Measurements from ENCODE around the gene NCR2. TPM values are rescaled to one million over a fixed set of nuclear protein-coding genes. Genes with fewer than 3 reads are reported as not detected.

The NCR2 gene
- total and polyA plus RNA-seq, 10 donors = not detected

DNA sequence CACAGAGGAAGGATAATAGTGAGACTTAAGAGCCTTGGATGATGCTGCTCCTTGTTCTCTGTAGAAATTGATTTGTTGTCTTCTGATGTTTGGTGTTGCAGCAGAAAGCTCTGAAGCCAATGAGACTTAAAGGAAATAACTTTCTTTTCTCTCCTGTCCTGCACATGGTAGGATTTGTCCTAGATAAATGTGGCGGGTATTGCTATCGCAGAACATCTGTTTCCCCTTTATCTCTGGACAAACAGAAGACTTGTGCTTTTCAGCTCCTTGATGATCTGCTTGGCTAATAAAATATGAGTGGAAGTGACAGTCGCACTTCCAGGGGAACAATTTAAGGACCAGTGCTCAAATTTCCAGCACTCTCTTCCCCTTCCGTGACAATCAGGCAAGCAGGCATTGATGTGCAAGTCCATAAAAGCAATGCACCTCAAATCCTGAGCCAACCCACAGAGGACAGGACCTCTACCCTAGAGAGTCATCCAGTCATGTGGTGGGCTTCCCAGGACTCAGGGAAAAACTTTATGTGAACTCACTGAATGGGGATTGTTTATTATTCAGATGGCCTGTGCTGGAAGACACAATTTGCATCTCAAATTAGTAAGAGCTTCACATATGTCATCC, 9.9 kb upstream of the NCR2 start:
- no peak for TF ChIP-seq POLR2AphosphoS5 (IDR thresholded peaks at IDR 0.05)
- TF ChIP-seq, protein P1, sequence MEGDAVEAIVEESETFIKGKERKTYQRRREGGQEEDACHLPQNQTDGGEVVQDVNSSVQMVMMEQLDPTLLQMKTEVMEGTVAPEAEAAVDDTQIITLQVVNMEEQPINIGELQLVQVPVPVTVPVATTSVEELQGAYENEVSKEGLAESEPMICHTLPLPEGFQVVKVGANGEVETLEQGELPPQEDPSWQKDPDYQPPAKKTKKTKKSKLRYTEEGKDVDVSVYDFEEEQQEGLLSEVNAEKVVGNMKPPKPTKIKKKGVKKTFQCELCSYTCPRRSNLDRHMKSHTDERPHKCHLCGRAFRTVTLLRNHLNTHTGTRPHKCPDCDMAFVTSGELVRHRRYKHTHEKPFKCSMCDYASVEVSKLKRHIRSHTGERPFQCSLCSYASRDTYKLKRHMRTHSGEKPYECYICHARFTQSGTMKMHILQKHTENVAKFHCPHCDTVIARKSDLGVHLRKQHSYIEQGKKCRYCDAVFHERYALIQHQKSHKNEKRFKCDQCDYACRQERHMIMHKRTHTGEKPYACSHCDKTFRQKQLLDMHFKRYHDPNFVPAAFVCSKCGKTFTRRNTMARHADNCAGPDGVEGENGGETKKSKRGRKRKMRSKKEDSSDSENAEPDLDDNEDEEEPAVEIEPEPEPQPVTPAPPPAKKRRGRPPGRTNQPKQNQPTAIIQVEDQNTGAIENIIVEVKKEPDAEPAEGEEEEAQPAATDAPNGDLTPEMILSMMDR (IDR thresholded peaks at IDR 0.05 in 8 of 11, conservative IDR thresholded peaks at IDR 0.05 in 3 of 11) = no peak
- TF ChIP-seq POLR2A (IDR thresholded peaks at IDR 0.05) = no peak
- no peak overlapping the region for H3K4me3 ChIP-seq
- intact Hi-C loops (cut with DNase I; ENCODE audit: low total_unique reads) = no loop called here
- no peak for DNase-seq
- WGBS, 5 donors = 48 to 82% (median 65%) methylated on average over 4 of the region's 4 CpGs
- no peaks in the 10 kb centered on the region for H3K4me1 ChIP-seq
- no peaks in the 10 kb centered on the region for H3K36me3 ChIP-seq
- H3K9me3 ChIP-seq = no peaks in the 10 kb centered on the region
- peaks cover 0 to 24% (median 9%) of the 10 kb centered on the region in 7 donors for H3K27me3 ChIP-seq (replicated peaks in 1 of 7)
- no peak overlapping the region for H3K27ac ChIP-seq

DNA sequence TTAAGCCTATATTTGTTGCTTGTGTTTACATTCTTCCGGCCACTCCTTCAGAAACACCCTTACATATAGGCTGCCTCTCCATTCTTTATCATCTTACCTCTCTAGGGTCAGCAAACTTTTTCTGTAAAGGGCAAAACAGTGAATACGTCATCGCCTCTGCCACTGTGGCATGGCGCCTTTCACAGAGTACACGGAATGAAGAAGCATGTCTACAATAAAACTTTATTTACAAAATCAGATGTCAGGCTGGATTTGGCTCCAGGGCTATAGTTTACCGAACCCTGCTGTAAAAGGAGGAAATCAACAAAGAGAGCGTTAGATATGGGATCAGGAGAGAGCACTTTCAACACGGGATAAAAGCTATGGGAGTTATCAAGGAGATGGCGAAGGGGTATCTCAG, 9.3 kb upstream of the NCR2 start:
- H3K4me3 ChIP-seq = no peak overlapping the region
- WGBS, 5 donors = 75 to 87% (median 79%) methylated on average over 9 of the region's 9 CpGs
- no peak overlapping the region for H3K27ac ChIP-seq
- DNase-seq = no peak
- peaks cover 0 to 24% (median 9%) of the 10 kb centered on the region in 7 donors for H3K27me3 ChIP-seq (replicated peaks in 1 of 7)
- no peaks in the 10 kb centered on the region for H3K4me1 ChIP-seq
- H3K9me3 ChIP-seq = no peaks in the 10 kb centered on the region
- TF ChIP-seq POLR2AphosphoS5 (IDR thresholded peaks at IDR 0.05) (no peak), POLR2A (IDR thresholded peaks at IDR 0.05) (no peak)
- TF ChIP-seq, protein P1 (IDR thresholded peaks at IDR 0.05 in 8 of 11, conservative IDR thresholded peaks at IDR 0.05 in 3 of 11) = no peak
- H3K36me3 ChIP-seq = no peaks in the 10 kb centered on the region
- intact Hi-C loops (cut with DNase I; ENCODE audit: low total_unique reads) = no loop called here

DNA sequence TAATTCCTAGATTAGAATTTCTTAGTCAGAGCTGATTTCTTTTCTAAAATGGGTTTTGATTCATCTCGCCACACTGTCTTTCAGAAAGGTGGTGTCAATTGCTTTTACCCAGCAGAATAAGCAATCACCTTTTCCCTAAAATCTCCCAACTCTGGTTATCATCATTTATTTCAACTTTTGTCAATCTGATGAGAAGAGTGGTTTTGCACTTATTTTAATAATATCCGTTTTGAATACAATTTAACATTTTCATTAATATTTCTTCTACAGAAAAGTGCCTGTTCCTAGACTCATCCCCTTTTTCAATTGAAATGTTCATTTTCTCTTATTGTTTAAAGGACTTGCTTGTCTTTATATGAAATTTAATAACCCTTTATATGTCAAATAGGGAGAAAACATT, 8.2 kb upstream of the NCR2 start:
- no peaks in the 10 kb centered on the region for H3K36me3 ChIP-seq
- no peaks in the 10 kb centered on the region for H3K9me3 ChIP-seq
- WGBS, 5 donors = 82 to 95% (median 84%) methylated on average over 2 of the region's 2 CpGs
- H3K27ac ChIP-seq = no peak overlapping the region
- H3K4me3 ChIP-seq = no peak overlapping the region
- no peak for TF ChIP-seq POLR2AphosphoS5 (IDR thresholded peaks at IDR 0.05)
- intact Hi-C loops (cut with DNase I; ENCODE audit: low total_unique reads) = no loop called here
- peaks cover 0 to 24% (median 9%) of the 10 kb centered on the region in 7 donors for H3K27me3 ChIP-seq (replicated peaks in 1 of 7)
- DNase-seq = no peak
- H3K4me1 ChIP-seq = peaks cover 0 to 4% (median 1%) of the 10 kb centered on the region in 6 donors

DNA sequence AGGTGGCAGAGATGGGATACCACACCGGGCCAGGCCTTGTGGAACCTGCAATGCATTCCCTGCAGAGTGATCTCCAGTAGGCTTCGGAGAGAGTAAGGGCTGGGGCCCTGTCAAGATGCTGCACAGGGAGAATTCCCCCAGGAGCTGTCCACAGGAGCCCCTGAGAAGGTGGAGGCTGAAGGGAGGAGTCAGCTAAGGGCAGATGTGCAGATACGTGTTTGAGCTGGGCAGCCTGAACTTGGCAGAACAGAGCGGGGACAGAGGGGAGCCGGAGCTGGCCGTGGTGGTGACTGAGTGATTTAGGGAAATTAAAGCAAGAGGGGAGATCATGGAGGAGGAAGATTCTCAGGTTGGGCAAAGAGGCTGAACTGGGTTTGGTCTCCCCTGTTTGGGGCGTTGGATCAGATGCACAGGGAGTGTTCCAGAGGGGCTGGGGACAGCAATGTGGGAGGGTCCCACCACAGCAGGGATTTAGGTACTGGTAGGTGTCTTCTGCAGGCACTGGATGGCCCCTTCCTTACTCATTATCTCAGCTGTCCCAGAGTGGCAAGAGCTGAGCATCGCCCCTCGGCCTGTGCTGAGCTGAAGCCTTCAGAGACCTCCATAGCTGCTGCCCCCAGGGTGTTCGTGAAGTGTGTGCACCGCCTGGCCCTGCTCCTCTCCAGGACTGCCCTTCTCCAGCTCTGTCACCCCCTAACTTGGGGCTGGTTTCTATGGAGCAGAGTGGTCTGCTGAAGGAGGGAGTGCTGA, 3.8 kb upstream of the NCR2 start:
- H3K4me3 ChIP-seq = no peak overlapping the region
- no peak overlapping the region for H3K27ac ChIP-seq
- no peak for TF ChIP-seq POLR2A (IDR thresholded peaks at IDR 0.05)
- H3K4me1 ChIP-seq = peaks cover 9 to 38% (median 28%) of the 10 kb centered on the region in 6 donors
- H3K27me3 ChIP-seq (replicated peaks in 1 of 7) = peaks cover 0 to 11% (median 0%) of the 10 kb centered on the region in 7 donors
- WGBS, 5 donors = 92 to 94% (median 93%) methylated on average over 9 to 11 of the region's 11 CpGs
- no peaks in the 10 kb centered on the region for H3K9me3 ChIP-seq
- no peaks in the 10 kb centered on the region for H3K36me3 ChIP-seq
- intact Hi-C loops (cut with DNase I; ENCODE audit: low total_unique reads) = no loop called here
- DNase-seq = no peak

DNA sequence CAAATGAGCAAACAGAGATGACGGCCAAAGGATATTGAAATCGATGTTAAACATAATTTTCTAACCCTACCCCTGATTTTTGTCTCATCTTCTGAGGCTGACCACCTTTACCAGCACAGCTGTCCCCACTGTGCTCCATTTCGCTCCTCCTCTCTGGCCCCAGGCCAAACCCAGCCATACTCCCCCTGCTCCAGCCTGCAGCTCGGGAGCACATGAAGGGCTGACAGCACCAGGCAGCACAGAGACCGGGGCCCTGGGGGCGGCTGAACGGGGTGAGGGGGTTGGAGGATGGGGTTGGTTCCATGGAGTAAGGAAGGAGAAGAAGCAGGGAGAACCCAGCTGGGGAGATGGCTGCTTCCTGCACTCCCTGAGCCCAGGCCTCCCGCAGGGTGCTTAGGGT, 3.2 kb upstream of the NCR2 start:
- TF ChIP-seq, protein P1 (IDR thresholded peaks at IDR 0.05 in 8 of 11, conservative IDR thresholded peaks at IDR 0.05 in 3 of 11) = no peak
- TF ChIP-seq POLR2A (IDR thresholded peaks at IDR 0.05) (no peak), POLR2AphosphoS5 (IDR thresholded peaks at IDR 0.05) (no peak)
- intact Hi-C loops (cut with DNase I; ENCODE audit: low total_unique reads) = no loop called here

More for the DNA sequence above, 3.2 kb upstream of the NCR2 start:
- WGBS, 5 donors = 71 to 75% (median 74%) methylated on average over 7 to 8 of the region's 8 CpGs
- DNase-seq = peak; percentile 74
- Histone ChIP-seq H3K4me1 (peaks cover 9 to 38% (median 28%) of the 10 kb centered on the region in 6 donors), H3K27me3 (replicated peaks in 1 of 7) (peaks cover 0 to 11% (median 0%) of the 10 kb centered on the region in 7 donors), H3K9me3 (no peaks in the 10 kb centered on the region), H3K4me3 (no peak overlapping the region), H3K36me3 (no peaks in the 10 kb centered on the region), H3K27ac (peak overlapping the region in 1 of 8 donors; percentile 1)

All from spleen (tissue), 11 donors.